GM20000 (cell line): ENCODE data around the gene PACRG.

Experiments used
- DNase-seq: peaks from one replicate; pipeline ENCODE4 v3.0.0; 2012; ENCODE audit warnings: low spot score
- CTCF ChIP-seq: IDR thresholded peaks from 2 replicates; pipeline ENCODE4 v1.5.1; 2012; ENCODE audit warnings: mild to moderate bottlenecking, control low read depth; ENCODE audit errors: extremely low read depth, missing control alignments

Gene PACRG

GRCh38 chr6:162942866-162943265 is 215.1 kb downstream of the PACRG start:
- DNase-seq = no peak
- TF ChIP-seq CTCF = no peak

- TF ChIP-seq CTCF = no peak
- no peak for DNase-seq
Measured at GRCh38 chr6:162943369-162943768, 215.6 kb downstream of the PACRG start.

- DNase-seq = no peak
Measured at GRCh38 chr6:162951164-162951743, 223.5 kb downstream of the PACRG start.

GRCh38 chr6:162952423-162952822 is 224.6 kb downstream of the PACRG start:
- DNase-seq = no peak

More at GRCh38 chr6:162951164-162951743, 223.5 kb downstream of the PACRG start:
- no peak for TF ChIP-seq CTCF

GRCh38 chr6:162957062-162957461 is 229.3 kb downstream of the PACRG start:
- no peak for TF ChIP-seq CTCF
- no peak for DNase-seq

More at GRCh38 chr6:162952423-162952822, 224.6 kb downstream of the PACRG start:
- no peak for TF ChIP-seq CTCF

GRCh38 chr6:162960679-162961457 is 233.1 kb downstream of the PACRG start:
- DNase-seq = no peak
- TF ChIP-seq CTCF = no peak

GRCh38 chr6:162962093-162962492 is 234.3 kb downstream of the PACRG start:
- no peak for TF ChIP-seq CTCF
- no peak for DNase-seq
